ENCODE results near the gene WDR89.

DNA sequence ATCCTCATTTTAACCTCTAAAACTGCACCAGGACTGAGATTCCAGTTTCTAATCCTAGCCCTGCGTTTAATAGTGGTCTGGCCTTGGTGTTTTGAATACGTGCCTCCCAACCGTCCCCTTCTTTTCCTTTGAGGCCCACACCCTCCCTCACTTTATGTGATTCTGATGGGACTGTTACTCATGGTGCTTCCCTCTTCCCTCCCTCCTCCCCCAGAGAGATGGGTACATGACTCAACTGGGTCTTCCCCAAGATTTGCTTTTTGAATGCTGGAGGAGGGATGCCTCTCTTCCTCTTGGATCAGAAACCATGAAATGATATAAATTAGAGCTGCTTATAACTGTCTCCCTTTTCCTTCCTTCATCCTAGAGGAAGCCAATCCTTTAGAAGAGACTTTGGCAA is 90.3 kb downstream of the WDR89 start:
- TF ChIP-seq, protein P1, sequence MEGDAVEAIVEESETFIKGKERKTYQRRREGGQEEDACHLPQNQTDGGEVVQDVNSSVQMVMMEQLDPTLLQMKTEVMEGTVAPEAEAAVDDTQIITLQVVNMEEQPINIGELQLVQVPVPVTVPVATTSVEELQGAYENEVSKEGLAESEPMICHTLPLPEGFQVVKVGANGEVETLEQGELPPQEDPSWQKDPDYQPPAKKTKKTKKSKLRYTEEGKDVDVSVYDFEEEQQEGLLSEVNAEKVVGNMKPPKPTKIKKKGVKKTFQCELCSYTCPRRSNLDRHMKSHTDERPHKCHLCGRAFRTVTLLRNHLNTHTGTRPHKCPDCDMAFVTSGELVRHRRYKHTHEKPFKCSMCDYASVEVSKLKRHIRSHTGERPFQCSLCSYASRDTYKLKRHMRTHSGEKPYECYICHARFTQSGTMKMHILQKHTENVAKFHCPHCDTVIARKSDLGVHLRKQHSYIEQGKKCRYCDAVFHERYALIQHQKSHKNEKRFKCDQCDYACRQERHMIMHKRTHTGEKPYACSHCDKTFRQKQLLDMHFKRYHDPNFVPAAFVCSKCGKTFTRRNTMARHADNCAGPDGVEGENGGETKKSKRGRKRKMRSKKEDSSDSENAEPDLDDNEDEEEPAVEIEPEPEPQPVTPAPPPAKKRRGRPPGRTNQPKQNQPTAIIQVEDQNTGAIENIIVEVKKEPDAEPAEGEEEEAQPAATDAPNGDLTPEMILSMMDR (IDR thresholded peaks at IDR 0.05), result no peak
- no peak for TF ChIP-seq EZH2 (IDR thresholded peaks at IDR 0.05; ENCODE audit: borderline replicate concordance, insufficient read depth, low read depth, low read length, poor library complexity, severe bottlenecking)
